MCF 10A (cell line): Measurements from ENCODE around the gene STC2. TPM values are rescaled to one million over a fixed set of nuclear protein-coding genes. Genes with fewer than 3 reads are reported as not detected.

Source experiments
- BruUV-seq: library from RNA; stranded (reverse); fragments of 400-500 nt; replicated peaks from 2 replicates; lab custom pipeline; 2021; lab: Mats Ljungman, UMichigan
- CTCF ChIA-PET: fragments of 300-600 bp; sonication (Branson Sonifier 250); formaldehyde crosslinking; extraction: SDS; loops from one replicate; lab custom pipeline; 2021; ENCODE audit warnings: antibody characterized with exemption, inconsistent platforms; lab: Yijun Ruan, JAX
- POLR2A ChIA-PET: fragments of 300-600, 350-650 bp; sonication (Branson Sonifier 250); formaldehyde crosslinking; extraction: SDS; loops from one replicate; lab custom pipeline; 2020; ENCODE audit warnings: antibody characterized with exemption, inconsistent platforms; lab: Yijun Ruan, JAX
- DNase-seq: peaks from one replicate; pipeline ENCODE4 v3.0.0-alpha.2; 2018; ENCODE audit not compliant: unreplicated experiment
- H3K27ac Mint-ChIP-seq: one replicate; pipeline ENCODE4 v1.8.0; 2022; ENCODE audit warnings: mild to moderate bottlenecking, low read depth, mixed read lengths; ENCODE audit not compliant: unreplicated experiment
- H3K27me3 Mint-ChIP-seq: one replicate; pipeline ENCODE4 v1.8.0; 2022; ENCODE audit warnings: mixed read lengths; ENCODE audit not compliant: insufficient read depth, unreplicated experiment
- H3K36me3 Mint-ChIP-seq: one replicate; pipeline ENCODE4 v1.8.0; 2022; ENCODE audit warnings: mild to moderate bottlenecking, moderate library complexity, mixed read lengths; ENCODE audit not compliant: insufficient read depth, unreplicated experiment
- H3K4me1 Mint-ChIP-seq: one replicate; pipeline ENCODE4 v1.8.0; 2022; ENCODE audit warnings: mixed read lengths; ENCODE audit not compliant: insufficient read depth, unreplicated experiment
- H3K4me3 Mint-ChIP-seq: one replicate; pipeline ENCODE4 v1.8.0; 2022; ENCODE audit warnings: mild to moderate bottlenecking, moderate library complexity, mixed read lengths; ENCODE audit not compliant: unreplicated experiment
- H3K9me3 Mint-ChIP-seq: one replicate; pipeline ENCODE4 v1.8.0; 2022; ENCODE audit warnings: mixed read lengths; ENCODE audit not compliant: unreplicated experiment
- intact Hi-C: fragments of 100-400 bp; cut with micrococcal nuclease; formaldehyde crosslinking; loops from 2 replicates; pipeline ENCODE4 v1.14.1; 2022
- total RNA-seq: library from RNA; stranded (reverse); gene quantifications from 2 replicates; pipeline ENCODE4 v1.2.3, GENCODE V29; 2022
- TF ChIP-seq, protein P1 (sequence below): fragments of 200-600 bp; IDR thresholded peaks from one replicate; pipeline ENCODE4 v1.8.0; 2022; ENCODE audit warnings: antibody characterized with exemption, mild to moderate bottlenecking; ENCODE audit not compliant: unreplicated experiment

STC2 gene
- total RNA-seq, 1 experiment from 2014 or later: 414 TPM

- no peak overlapping the region for H3K27ac Mint-ChIP-seq
- TF ChIP-seq, protein P1, sequence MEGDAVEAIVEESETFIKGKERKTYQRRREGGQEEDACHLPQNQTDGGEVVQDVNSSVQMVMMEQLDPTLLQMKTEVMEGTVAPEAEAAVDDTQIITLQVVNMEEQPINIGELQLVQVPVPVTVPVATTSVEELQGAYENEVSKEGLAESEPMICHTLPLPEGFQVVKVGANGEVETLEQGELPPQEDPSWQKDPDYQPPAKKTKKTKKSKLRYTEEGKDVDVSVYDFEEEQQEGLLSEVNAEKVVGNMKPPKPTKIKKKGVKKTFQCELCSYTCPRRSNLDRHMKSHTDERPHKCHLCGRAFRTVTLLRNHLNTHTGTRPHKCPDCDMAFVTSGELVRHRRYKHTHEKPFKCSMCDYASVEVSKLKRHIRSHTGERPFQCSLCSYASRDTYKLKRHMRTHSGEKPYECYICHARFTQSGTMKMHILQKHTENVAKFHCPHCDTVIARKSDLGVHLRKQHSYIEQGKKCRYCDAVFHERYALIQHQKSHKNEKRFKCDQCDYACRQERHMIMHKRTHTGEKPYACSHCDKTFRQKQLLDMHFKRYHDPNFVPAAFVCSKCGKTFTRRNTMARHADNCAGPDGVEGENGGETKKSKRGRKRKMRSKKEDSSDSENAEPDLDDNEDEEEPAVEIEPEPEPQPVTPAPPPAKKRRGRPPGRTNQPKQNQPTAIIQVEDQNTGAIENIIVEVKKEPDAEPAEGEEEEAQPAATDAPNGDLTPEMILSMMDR: no peak
- no TSS peak for BruUV-seq
- CTCF ChIA-PET: interaction anchor here (0.9 to 1.0 kb wide), 4 partner anchors 9 to 307 kb away, joined by 3 read pairs; no protein-coding TSS in a partner anchor
- H3K9me3 Mint-ChIP-seq: peaks cover 10% of the 10 kb centered on the region
- no peak for DNase-seq
- peak overlapping the region; percentile 49 for H3K4me3 Mint-ChIP-seq
- H3K27me3 Mint-ChIP-seq: no peaks in the 10 kb centered on the region
- no peaks in the 10 kb centered on the region for H3K36me3 Mint-ChIP-seq
- intact Hi-C loops: loop anchor here (1.0 kb wide), 4 partner anchors 117 to 576 kb away; partner anchors contain the start of gene BNIP1
- peaks cover 6% of the 10 kb centered on the region for H3K4me1 Mint-ChIP-seq
- POLR2A ChIA-PET: interaction anchor here (1.6 kb wide), 1 partner anchor 299 kb away, joined by 5 read pairs; the partner anchor contains the start of gene ATP6V0E1
These were observed 45.3 kb downstream of the STC2 start for GRCh38 chr5:173282916-173283315.

GRCh38 chr5:173281910-173282309, 46.3 kb downstream of the STC2 start:
- H3K27me3 Mint-ChIP-seq: peaks cover 4% of the 10 kb centered on the region
- no peak overlapping the region for H3K4me3 Mint-ChIP-seq
- intact Hi-C loops: no loop called here
- CTCF ChIA-PET: interaction anchor here (0.5 to 1.0 kb wide), 7 partner anchors 10 to 575 kb away, joined by 3 to 5 read pairs (median 3); no protein-coding TSS in a partner anchor
- no peak overlapping the region for H3K27ac Mint-ChIP-seq
- peaks cover 6% of the 10 kb centered on the region for H3K4me1 Mint-ChIP-seq
- H3K9me3 Mint-ChIP-seq: peaks cover 10% of the 10 kb centered on the region
- no peaks in the 10 kb centered on the region for H3K36me3 Mint-ChIP-seq
- BruUV-seq: no TSS peak
- DNase-seq: peak; percentile 34
- TF ChIP-seq, protein P1: peak; percentile 30
- POLR2A ChIA-PET: interaction anchor here (1.6 kb wide), 1 partner anchor 298 kb away, joined by 5 read pairs; the partner anchor contains the start of gene ATP6V0E1

DNA sequence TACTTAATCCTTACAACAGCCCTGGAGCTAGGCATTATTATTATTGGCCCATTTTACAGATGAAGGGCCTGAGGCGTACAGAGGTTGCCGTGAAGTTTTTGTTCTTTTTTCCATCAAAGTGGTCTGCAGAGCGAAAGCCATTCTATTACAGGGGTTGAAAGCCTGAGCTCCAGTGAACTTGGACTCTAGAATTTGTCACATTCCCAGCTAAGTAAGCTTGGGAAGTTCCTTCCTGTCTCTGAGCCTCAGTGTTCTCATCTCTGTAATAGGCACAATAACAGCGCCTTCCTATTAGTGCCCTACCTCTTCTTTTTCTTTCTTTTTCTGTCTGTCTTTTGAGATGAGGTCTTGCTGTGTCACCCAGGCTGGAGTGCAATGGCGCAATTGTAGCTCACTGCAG, 49.0 kb downstream of the STC2 start:
- Mint-ChIP-seq H3K27ac (no peak overlapping the region), H3K36me3 (no peaks in the 10 kb centered on the region), H3K27me3 (peaks cover 32% of the 10 kb centered on the region), H3K4me1 (peaks cover 2% of the 10 kb centered on the region), H3K9me3 (peaks cover 10% of the 10 kb centered on the region), H3K4me3 (no peak overlapping the region)
- CTCF ChIA-PET: interaction anchor here (0.8 to 1.6 kb wide), 3 partner anchors 112 to 767 kb away, joined by 3 to 8 read pairs (median 4); partner anchors contain the start of gene NSG2
- POLR2A ChIA-PET: interaction anchor here (0.6 to 0.9 kb wide), 2 partner anchors 51 to 109 kb away, joined by 3 read pairs; no protein-coding TSS in a partner anchor
- intact Hi-C loops: no loop called here
- no peak for DNase-seq
- BruUV-seq: no TSS peak
- TF ChIP-seq, protein P1: no peak

DNA sequence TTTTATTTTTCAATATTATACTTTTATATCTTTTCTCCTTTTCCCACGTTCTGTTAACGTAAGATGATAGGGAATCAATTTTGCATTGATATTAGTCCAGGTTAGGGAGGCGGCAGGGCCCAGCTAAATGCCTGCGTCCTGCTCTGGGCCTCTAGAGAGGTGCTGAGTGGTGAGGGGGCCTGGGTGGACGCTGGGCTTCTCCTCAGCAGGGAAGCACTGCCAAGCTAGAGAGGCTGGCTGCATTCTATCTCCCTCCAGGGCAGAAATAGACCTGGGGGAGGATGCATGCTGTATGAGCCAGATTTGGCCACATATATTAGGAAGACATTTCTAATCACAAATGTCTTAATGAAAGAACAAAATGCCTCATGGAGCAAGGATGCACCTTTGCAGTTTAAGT, 49.6 kb downstream of the STC2 start:
- no peaks in the 10 kb centered on the region for H3K36me3 Mint-ChIP-seq
- H3K4me1 Mint-ChIP-seq: no peaks in the 10 kb centered on the region
- DNase-seq: no peak
- H3K27ac Mint-ChIP-seq: no peak overlapping the region
- ChIA-PET CTCF (interaction anchor here (0.6 to 1.6 kb wide), 4 partner anchors 111 to 767 kb away, joined by 3 to 8 read pairs (median 4); partner anchors contain the start of gene NSG2), POLR2A (interaction anchor here (0.9 kb wide), 1 partner anchor 51 kb away, joined by 3 read pairs; no protein-coding TSS in a partner anchor)
- peaks cover 10% of the 10 kb centered on the region for H3K9me3 Mint-ChIP-seq
- H3K4me3 Mint-ChIP-seq: no peak overlapping the region
- BruUV-seq: no TSS peak
- peaks cover 33% of the 10 kb centered on the region for H3K27me3 Mint-ChIP-seq
- TF ChIP-seq, protein P1: no peak
- intact Hi-C loops: no loop called here
